GM10248 (cell line): ENCODE results near the gene KANSL1.

Experiments used
- CTCF ChIA-PET: fragments of 300-600 bp; sonication (Branson Sonifier 250); formaldehyde crosslinking; extraction: SDS; loops from one replicate; lab custom pipeline; 2021; ENCODE audit warnings: antibody characterized with exemption; lab: Yijun Ruan, JAX
- POLR2A ChIA-PET: fragments of 350-650 bp; sonication (Branson Sonifier 250); formaldehyde crosslinking; extraction: SDS; loops from one replicate; lab custom pipeline; 2020; ENCODE audit warnings: antibody characterized with exemption; lab: Yijun Ruan, JAX
- DNase-seq: peaks from one replicate; pipeline ENCODE4 v3.0.0; 2012; ENCODE audit errors: extremely low spot score
- TF ChIP-seq, protein P1 (sequence below): IDR thresholded peaks from 2 replicates; pipeline ENCODE4 v1.5.1; 2012; ENCODE audit warnings: mild to moderate bottlenecking, low read depth; ENCODE audit errors: extremely low read depth, missing control alignments, control extremely low read depth

Gene KANSL1

DNA sequence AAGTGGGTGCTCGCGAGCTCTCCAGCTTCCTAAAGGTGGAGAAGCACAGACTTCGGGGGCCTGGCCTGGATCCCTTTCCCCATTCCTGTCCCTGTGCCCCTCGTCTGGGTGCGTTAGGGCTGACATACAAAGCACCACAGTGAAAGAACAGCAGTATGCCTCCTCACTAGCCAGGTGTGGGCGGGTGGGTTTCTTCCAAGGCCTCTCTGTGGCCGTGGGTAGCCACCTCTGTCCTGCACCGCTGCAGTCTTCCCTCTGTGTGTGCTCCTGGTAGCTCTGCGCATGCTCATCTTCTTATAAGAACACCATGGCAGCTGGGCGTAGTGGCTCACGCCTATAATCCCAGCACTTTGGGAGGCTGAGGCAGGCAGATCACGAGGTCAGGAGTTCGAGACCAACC is 196.1 kb downstream of the KANSL1 start:
- CTCF ChIA-PET, result interaction anchor here (1.2 kb wide), 1 partner anchor 216 kb away, joined by 3 read pairs; no protein-coding TSS in a partner anchor
- TF ChIP-seq, protein P1, sequence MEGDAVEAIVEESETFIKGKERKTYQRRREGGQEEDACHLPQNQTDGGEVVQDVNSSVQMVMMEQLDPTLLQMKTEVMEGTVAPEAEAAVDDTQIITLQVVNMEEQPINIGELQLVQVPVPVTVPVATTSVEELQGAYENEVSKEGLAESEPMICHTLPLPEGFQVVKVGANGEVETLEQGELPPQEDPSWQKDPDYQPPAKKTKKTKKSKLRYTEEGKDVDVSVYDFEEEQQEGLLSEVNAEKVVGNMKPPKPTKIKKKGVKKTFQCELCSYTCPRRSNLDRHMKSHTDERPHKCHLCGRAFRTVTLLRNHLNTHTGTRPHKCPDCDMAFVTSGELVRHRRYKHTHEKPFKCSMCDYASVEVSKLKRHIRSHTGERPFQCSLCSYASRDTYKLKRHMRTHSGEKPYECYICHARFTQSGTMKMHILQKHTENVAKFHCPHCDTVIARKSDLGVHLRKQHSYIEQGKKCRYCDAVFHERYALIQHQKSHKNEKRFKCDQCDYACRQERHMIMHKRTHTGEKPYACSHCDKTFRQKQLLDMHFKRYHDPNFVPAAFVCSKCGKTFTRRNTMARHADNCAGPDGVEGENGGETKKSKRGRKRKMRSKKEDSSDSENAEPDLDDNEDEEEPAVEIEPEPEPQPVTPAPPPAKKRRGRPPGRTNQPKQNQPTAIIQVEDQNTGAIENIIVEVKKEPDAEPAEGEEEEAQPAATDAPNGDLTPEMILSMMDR, result no peak
- POLR2A ChIA-PET, result interaction anchor here (0.5 kb wide), 1 partner anchor 219 kb away, joined by 3 read pairs; no protein-coding TSS in a partner anchor
- no peak for DNase-seq

DNA sequence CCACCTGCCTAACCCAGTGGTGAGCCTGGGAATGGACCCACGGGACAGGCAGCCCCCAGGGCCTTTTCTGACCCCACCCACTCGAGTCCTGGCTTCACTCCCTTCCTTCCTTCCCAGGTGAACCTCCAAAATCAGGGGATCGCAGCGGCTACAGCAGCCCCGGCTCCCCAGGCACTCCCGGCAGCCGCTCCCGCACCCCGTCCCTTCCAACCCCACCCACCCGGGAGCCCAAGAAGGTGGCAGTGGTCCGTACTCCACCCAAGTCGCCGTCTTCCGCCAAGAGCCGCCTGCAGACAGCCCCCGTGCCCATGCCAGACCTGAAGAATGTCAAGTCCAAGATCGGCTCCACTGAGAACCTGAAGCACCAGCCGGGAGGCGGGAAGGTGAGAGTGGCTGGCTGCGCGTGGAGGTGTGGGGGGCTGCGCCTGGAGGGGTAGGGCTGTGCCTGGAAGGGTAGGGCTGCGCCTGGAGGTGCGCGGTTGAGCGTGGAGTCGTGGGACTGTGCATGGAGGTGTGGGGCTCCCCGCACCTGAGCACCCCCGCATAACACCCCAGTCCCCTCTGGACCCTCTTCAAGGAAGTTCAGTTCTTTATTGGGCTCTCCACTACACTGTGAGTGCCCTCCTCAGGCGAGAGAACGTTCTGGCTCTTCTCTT is 196.8 kb downstream of the KANSL1 start:
- DNase-seq, result no peak
- ChIA-PET POLR2A (interaction anchor here (0.5 kb wide), 1 partner anchor 220 kb away, joined by 3 read pairs; no protein-coding TSS in a partner anchor), CTCF (interaction anchor here (1.2 to 1.8 kb wide), 2 partner anchors 9 to 48 kb away, joined by 4 read pairs; no protein-coding TSS in a partner anchor)
- TF ChIP-seq, protein P1, result no peak

DNA sequence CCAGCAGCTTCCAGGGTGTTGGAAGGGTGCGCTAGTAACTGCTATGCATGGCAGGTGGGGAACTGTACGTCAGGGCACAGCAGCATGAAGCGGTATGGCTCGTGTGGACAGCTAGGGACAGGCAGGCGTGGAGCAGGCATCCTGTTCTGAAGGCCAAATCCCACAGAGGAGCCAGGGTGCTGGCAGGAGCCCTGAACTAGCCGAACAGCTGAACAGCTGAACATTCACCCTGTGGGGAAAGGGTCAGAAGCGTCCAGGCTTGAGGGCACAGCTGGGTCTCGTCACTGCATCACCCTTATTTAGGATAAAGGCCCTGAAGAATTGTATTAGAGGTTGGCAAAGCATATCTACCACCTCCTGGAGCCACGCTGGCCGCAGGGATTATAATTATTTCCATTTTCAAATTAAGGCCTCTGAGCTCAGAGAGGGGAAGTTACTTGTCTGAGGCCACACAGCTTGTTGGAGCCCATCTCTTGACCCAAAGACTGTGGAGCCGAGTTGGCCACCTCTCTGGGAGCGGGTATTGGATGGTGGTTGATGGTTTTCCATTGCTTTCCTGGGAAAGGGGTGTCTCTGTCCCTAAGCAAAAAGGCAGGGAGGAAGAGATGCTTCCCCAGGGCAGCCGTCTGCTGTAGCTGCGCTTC is 197.5 kb downstream of the KANSL1 start:
- POLR2A ChIA-PET, result no interaction called here
- CTCF ChIA-PET, result interaction anchor here (1.2 to 1.8 kb wide), 2 partner anchors 9 to 49 kb away, joined by 4 read pairs; no protein-coding TSS in a partner anchor
- TF ChIP-seq, protein P1, result no peak
- no peak for DNase-seq

DNA sequence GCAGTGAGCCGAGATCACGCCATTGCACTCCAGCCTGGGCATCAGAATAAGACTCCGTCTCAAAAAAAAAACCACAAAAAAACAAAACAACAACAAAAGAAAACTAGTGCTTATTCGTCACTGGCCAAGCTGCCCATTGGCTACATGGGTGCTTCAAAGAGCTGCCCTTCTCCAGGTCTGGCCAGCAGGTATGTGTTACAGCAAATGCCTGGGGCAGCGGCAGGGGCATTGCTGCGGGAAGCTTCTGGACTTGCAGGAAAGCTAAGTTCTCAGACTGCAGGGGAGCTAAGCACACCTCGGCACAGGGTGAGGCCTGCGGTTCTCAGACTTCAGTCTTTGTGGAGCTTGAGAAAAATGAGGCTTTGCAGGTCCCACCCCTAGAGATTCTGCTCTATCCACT is 198.2 kb downstream of the KANSL1 start:
- POLR2A ChIA-PET, result no interaction called here
- CTCF ChIA-PET, result interaction anchor here (1.8 kb wide), 1 partner anchor 49 kb away, joined by 4 read pairs; no protein-coding TSS in a partner anchor
- DNase-seq, result no peak
- TF ChIP-seq, protein P1, result no peak

DNA sequence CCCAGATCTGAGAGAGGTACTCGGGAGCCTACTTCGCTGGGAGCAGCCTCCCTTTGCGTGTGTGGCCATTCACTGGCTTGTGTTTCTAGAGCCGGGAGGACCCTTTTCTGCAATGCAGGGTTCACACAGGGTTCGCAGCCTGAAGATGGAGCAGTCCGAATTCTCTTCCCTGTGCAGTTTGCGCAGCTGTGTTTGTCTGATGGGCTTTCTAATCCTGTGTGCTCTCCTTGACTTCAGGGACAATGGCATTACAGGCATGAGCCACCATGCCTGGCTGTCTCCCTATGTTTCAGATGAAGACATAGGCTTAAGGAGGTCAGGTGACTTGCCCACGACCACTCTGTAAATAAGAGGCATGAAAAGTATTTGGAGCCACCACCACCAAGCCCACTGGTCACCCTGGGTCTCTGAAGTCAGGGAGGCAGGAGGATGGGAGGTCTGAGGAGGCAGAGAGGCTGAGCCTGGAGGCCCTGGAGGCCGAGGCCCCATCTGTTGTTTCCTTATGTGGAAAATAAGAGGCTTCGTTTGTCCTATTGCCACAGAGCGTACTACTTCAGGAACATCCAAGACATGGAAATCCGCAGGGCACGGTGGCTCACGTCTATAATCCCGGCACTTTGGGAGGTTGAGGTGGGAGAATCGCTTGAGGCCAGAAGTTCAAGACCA is 199.1 kb downstream of the KANSL1 start:
- POLR2A ChIA-PET, result no interaction called here
- CTCF ChIA-PET, result no interaction called here
- TF ChIP-seq, protein P1, result no peak
- DNase-seq, result no peak

DNA sequence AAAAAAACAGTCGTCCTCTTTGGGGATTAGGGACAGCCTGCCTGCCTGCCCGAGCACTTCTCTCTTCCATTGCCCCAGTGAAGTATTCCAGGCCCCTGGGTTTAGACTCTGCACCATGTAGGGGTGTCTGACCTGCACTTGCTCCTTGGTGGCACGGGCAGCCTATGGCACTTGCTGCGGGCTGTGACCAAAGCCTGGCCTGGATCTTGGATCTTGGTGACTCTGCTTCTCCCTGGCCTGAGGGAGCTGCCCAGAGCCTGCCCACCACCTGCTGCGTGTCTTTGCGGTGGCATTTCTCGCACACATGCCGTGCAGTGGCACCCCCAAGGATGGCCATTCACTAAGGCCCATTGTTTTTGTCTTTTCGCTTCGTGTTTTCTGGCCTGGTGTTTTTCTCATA is 200.3 kb downstream of the KANSL1 start:
- DNase-seq, result no peak
- TF ChIP-seq, protein P1, result no peak
- ChIA-PET POLR2A (no interaction called here), CTCF (interaction anchor here (0.9 kb wide), 1 partner anchor 9 kb away, joined by 3 read pairs; no protein-coding TSS in a partner anchor)
